Stomach (tissue), 9 donors: ENCODE measurements around the gene SLC10A3. TPM values are rescaled to one million over a fixed set of nuclear protein-coding genes. Genes with fewer than 3 reads are reported as not detected.
A peak's percentile ranks its signal among the peaks of the same experiment; 100 is the strongest.

Experiments
- DNase-seq, 2 donors: peaks; one replicate each; pipeline versions ENCODE4 v3.0.0 to v3.0.0-alpha.2; 2013 to 2019
- H3K27ac ChIP-seq, 5 donors: fragments of 200-600 bp in 4 of 5; sonication (generic) in 4 of 5; one replicate each; pipeline ENCODE4 v1.5.1; 2013 to 2019; ENCODE audit warnings: mild to moderate bottlenecking in 1 of 5, moderate library complexity in 1 of 5
- H3K27me3 ChIP-seq, 3 donors: fragments of 200-600 bp; sonication (generic); one replicate each; pipeline ENCODE4 v1.5.1; 2017 to 2019; ENCODE audit warnings: mixed run types in 1 of 3
- H3K36me3 ChIP-seq, 4 donors: fragments of 200-600 bp; sonication (generic); 1 replicate in 3 of 4; 2 replicates in 1 of 4; pipeline ENCODE4 v1.5.1; 2016 to 2019
- H3K4me1 ChIP-seq, 4 donors: fragments of 200-600 bp; sonication (generic); one replicate each; pipeline ENCODE4 v1.5.1; 2016 to 2019
- H3K4me3 ChIP-seq, 4 donors: fragments of 200-600 bp; sonication (generic) in 3 of 4; one replicate each; pipeline ENCODE4 v1.5.1; 2016 to 2019; ENCODE audit warnings: mild to moderate bottlenecking in 1 of 4
- H3K9me3 ChIP-seq, 4 donors: fragments of 200-600 bp; sonication (generic); one replicate each; pipeline ENCODE4 v1.5.1; 2016 to 2019
- CTCF ChIP-seq, 7 experiments: fragments of 450-650 bp in 4 of 7; fragments of 200-600 bp in 3 of 7; sonication (generic) in 3 of 7; IDR thresholded peaks; one replicate each; pipeline ENCODE4 v1.5.1; 2016 to 2019; ENCODE audit warnings: antibody characterized with exemption in 7 of 7, control low read depth in 2 of 7, mild to moderate bottlenecking in 1 of 7
- EP300 ChIP-seq: sonication (generic); formaldehyde crosslinking; IDR thresholded peaks from one replicate; pipeline ENCODE4 v1.6.1; 2017; ENCODE audit warnings: antibody characterized with exemption
- POLR2A ChIP-seq, 4 donors: fragments of 450-650 bp; IDR thresholded peaks; one replicate each; pipeline ENCODE4 v1.6.1; 2016; ENCODE audit warnings: antibody characterized with exemption in 4 of 4, control low read depth in 2 of 4, mild to moderate bottlenecking in 1 of 4, moderate library complexity in 1 of 4
- POLR2AphosphoS5 ChIP-seq, 3 donors: sonication (generic); formaldehyde crosslinking; IDR thresholded peaks; one replicate each; pipeline ENCODE4 v1.6.1; 2016; ENCODE audit warnings: antibody characterized with exemption in 3 of 3
- WGBS, 5 donors: extraction: QIAGEN DNeasy Blood & Tissue Kit in 3 of 5; methylation state at CpG; one replicate each; pipeline versions ENCODE4 v1.1.5 to v1.1.7; 2013 to 2018; 5-methylcytosine and 5-hydroxymethylcytosine counted together
- intact Hi-C: fragments of 100-400 bp; cut with DNase I; formaldehyde crosslinking; loops from one replicate; pipeline ENCODE4 v1.15.1; 2023; ENCODE audit warnings: low total_unique reads
- polyA plus RNA-seq, 3 donors: library from polyadenylated mRNA; stranded (reverse); fragments of 200-250 nt; gene quantifications; one replicate each; pipeline ENCODE4 v1.2.3, GENCODE V29; 2013
- total RNA-seq, 5 donors: library from RNA; depleted of rRNA; stranded (reverse); fragments of >200 nt; gene quantifications; one replicate each; pipeline versions ENCODE4 v1.1.0 to v1.2.3, GENCODE V29; 2014 to 2016
- donor health status: healthy with polysubstance abuse.
- donor health status: Bipolar disorder and iron deficiency.
- donor health status: healthy.

SLC10A3 gene
- total and polyA plus RNA-seq, 8 donors, result 4.9 to 175 (median 12.9) TPM

GRCh38 chrX:154486052-154486395, 4.4 kb downstream of the SLC10A3 start:
- peaks cover 0 to 52% (median 35%) of the 10 kb centered on the region in 4 donors for H3K4me1 ChIP-seq
- DNase-seq, result peak; percentile 45 to 50
- no peaks in the 10 kb centered on the region for H3K27me3 ChIP-seq
- 0 to 34% (median 2%) methylated on average over 8 to 33 of the region's 35 CpGs; no CpG with 5 or more reads in 2 of the 5 donors for WGBS, 5 donors
- H3K9me3 ChIP-seq, result no peaks in the 10 kb centered on the region
- TF ChIP-seq CTCF (IDR thresholded peaks at IDR 0.05), result no peak
- TF ChIP-seq EP300, result no peak
- TF ChIP-seq POLR2A (IDR thresholded peaks at IDR 0.05), result no peak
- no peak for TF ChIP-seq POLR2AphosphoS5 (IDR thresholded peaks at IDR 0.05)
- peaks cover 0 to 31% (median 23%) of the 10 kb centered on the region in 4 donors for H3K36me3 ChIP-seq
- peak overlapping the region; percentile 81 to 91 (median 84) for H3K27ac ChIP-seq
- H3K4me3 ChIP-seq, result peak overlapping the region; percentile 63 to 68 (median 66)
- intact Hi-C loops, result no loop called here

GRCh38 chrX:154485150-154486051, 5.0 kb downstream of the SLC10A3 start:
- H3K4me3 ChIP-seq, result peak overlapping the region; percentile 63 to 68 (median 66)
- 20 to 71% (median 52%) methylated on average over 5 to 35 of the region's 35 CpGs for WGBS, 5 donors
- H3K27me3 ChIP-seq, result no peaks in the 10 kb centered on the region
- H3K27ac ChIP-seq, result peak overlapping the region; percentile 81 to 91 (median 84)
- TF ChIP-seq CTCF (IDR thresholded peaks at IDR 0.05) (no peak), EP300 (no peak)
- H3K4me1 ChIP-seq, result peaks cover 0 to 51% (median 35%) of the 10 kb centered on the region in 4 donors
- no peak for DNase-seq
- intact Hi-C loops, result no loop called here
- H3K36me3 ChIP-seq, result peaks cover 0 to 31% (median 23%) of the 10 kb centered on the region in 4 donors
- no peaks in the 10 kb centered on the region for H3K9me3 ChIP-seq

GRCh38 chrX:154484255-154485149, 5.9 kb downstream of the SLC10A3 start:
- H3K27me3 ChIP-seq, result no peaks in the 10 kb centered on the region
- TF ChIP-seq POLR2AphosphoS5 (IDR thresholded peaks at IDR 0.05) (no peak), POLR2A (IDR thresholded peaks at IDR 0.05) (no peak), CTCF (IDR thresholded peaks at IDR 0.05) (no peak), EP300 (no peak)
- peak overlapping the region in 1 of 5 donors; percentile 91 for H3K27ac ChIP-seq
- 67 to 82% (median 79%) methylated on average over 7 to 16 of the region's 16 CpGs for WGBS, 5 donors
- DNase-seq, result no peak
- H3K36me3 ChIP-seq, result peaks cover 0 to 31% (median 23%) of the 10 kb centered on the region in 4 donors
- H3K9me3 ChIP-seq, result no peaks in the 10 kb centered on the region
- H3K4me3 ChIP-seq, result peak overlapping the region in 1 of 4 donors; percentile 63
- H3K4me1 ChIP-seq, result peaks cover 0 to 48% (median 34%) of the 10 kb centered on the region in 4 donors
- intact Hi-C loops, result no loop called here

GRCh38 chrX:154483325-154483724, 7.1 kb downstream of the SLC10A3 start:
- Histone ChIP-seq H3K9me3 (no peaks in the 10 kb centered on the region), H3K36me3 (peaks cover 0 to 31% (median 20%) of the 10 kb centered on the region in 4 donors), H3K4me3 (no peak overlapping the region), H3K4me1 (peaks cover 0 to 39% (median 28%) of the 10 kb centered on the region in 4 donors), H3K27ac (no peak overlapping the region), H3K27me3 (no peaks in the 10 kb centered on the region)
- no peak for DNase-seq
- intact Hi-C loops, result no loop called here
- 79 to 92% (median 81%) methylated on average over 2 to 7 of the region's 7 CpGs for WGBS, 5 donors
- TF ChIP-seq POLR2AphosphoS5 (IDR thresholded peaks at IDR 0.05) (no peak), EP300 (no peak), POLR2A (IDR thresholded peaks at IDR 0.05) (no peak), CTCF (IDR thresholded peaks at IDR 0.05) (no peak)
